Measurements from ENCODE around the gene PRMT3. TPM values are rescaled to one million over a fixed set of nuclear protein-coding genes. Genes with fewer than 3 reads are reported as not detected.

Gene PRMT3
- total and polyA plus RNA-seq, 2 of the 4 experiments (the other 2 are of a cell fraction) = 8.8 to 11.3 TPM

DNA sequence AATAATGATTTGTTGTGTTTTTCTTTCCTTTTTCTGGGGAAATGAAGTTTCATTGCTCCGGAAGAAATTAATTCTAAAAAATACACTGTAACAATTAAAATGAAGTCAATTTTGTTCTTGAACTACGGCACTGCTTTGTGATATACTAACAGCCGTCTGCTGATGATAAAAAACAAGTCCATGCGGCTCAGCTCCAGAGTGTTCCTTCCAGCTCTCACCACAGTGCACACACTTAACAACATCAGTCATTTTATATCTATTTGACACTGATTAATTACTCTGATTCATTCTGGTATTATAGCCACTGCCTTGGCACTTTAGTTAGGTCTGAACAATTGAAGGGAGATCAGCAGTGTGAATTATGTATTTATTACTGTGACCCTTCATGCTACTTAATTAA is 114.5 kb downstream of the PRMT3 start:
- no peak overlapping the region for H2BK5ac ChIP-seq (ENCODE audit: low read depth, low read length, poor library complexity, severe bottlenecking)
- H2AK5ac ChIP-seq (ENCODE audit: low read depth, low read length) = no peak overlapping the region
- H2AK9ac ChIP-seq (replicated peaks; ENCODE audit: low read depth, low read length, poor library complexity) = no peak overlapping the region
- no peak overlapping the region for H2BK15ac ChIP-seq (ENCODE audit: low read depth, low read length)
- no peaks in the 10 kb centered on the region for H3K9me1 ChIP-seq (ENCODE audit: insufficient read depth, low read length)
- POLR2A ChIA-PET (ENCODE audit: unreplicated experiment) = no interaction called here
- H3K9ac ChIP-seq (ENCODE audit: low read depth, low read length) = no peak overlapping the region
- H3K27me3 ChIP-seq (ENCODE audit: control insufficient read depth, insufficient read depth, low read length) = no peaks in the 10 kb centered on the region
- H3K18ac ChIP-seq (ENCODE audit: low read depth, low read length) = no peak overlapping the region
- no peak overlapping the region for H2AFZ ChIP-seq (replicated peaks; ENCODE audit: low read length, poor library complexity)
- dilution Hi-C loops (cut with HindIII; ENCODE audit: low sequenced_read_pairs, unreplicated experiment) = no loop called here
- H3K9me3 ChIP-seq (ENCODE audit: control insufficient read depth, insufficient read depth, low read length) = no peaks in the 10 kb centered on the region
- H3K4me1 ChIP-seq (ENCODE audit: control insufficient read depth, insufficient read depth, low read length) = no peaks in the 10 kb centered on the region
- CTCF ChIA-PET = interaction anchor here (1.2 kb wide), 2 partner anchors 10 to 12 kb away, joined by 3 read pairs; no protein-coding TSS in a partner anchor
- no peak overlapping the region for H3K4ac ChIP-seq (ENCODE audit: low read depth, low read length)
- H3K4me2 ChIP-seq (ENCODE audit: low read depth, low read length) = no peak overlapping the region
- in situ Hi-C loops (cut with MboI; ENCODE audit: low sequenced_read_pairs) = no loop called here
- no peak overlapping the region for H3K23ac ChIP-seq (ENCODE audit: low read depth, low read length)
- H3K4me3 ChIP-seq (ENCODE audit: insufficient read depth, low read depth, low read length) = no peak overlapping the region
- H4K91ac ChIP-seq (ENCODE audit: insufficient read depth, low read depth, low read length) = no peak overlapping the region
- no peak overlapping the region for H3K56ac ChIP-seq (ENCODE audit: extremely low read depth, insufficient read depth, low read length)
- H3K14ac ChIP-seq (replicated peaks; ENCODE audit: low read depth, low read length) = no peak overlapping the region
- 100% methylated on average over 1 of the region's 4 CpGs; no CpG with 5 or more reads in 1 of the 2 experiments for WGBS, 2 experiments (ENCODE audit: extremely low coverage in 2 of 2, insufficient read length in 1 of 2)
- H3K36me3 ChIP-seq (ENCODE audit: control insufficient read depth, insufficient read depth, low read length) = no peaks in the 10 kb centered on the region
- no TSS peak for BruUV-seq (replicated peaks)
- H4K5ac ChIP-seq (ENCODE audit: low read depth, low read length) = no peak overlapping the region
- no peaks in the 10 kb centered on the region for H3K79me1 ChIP-seq (ENCODE audit: low read depth in 1 of 2, low read length in 2 of 2)
- no peak overlapping the region for H2BK20ac ChIP-seq (ENCODE audit: low read depth, low read length)
- H2BK120ac ChIP-seq (ENCODE audit: low read depth, low read length) = no peak overlapping the region
- no peaks in the 10 kb centered on the region for H4K20me1 ChIP-seq (ENCODE audit: insufficient read depth, low read length)
- no peak overlapping the region for H4K8ac ChIP-seq (ENCODE audit: low read depth in 2 of 2, low read length in 2 of 2)
- H3K27ac ChIP-seq (ENCODE audit: insufficient read depth, low read length) = no peak overlapping the region
- intact Hi-C loops (cut with micrococcal nuclease) = no loop called here
- ATAC-seq (ENCODE audit: low read depth) = no peak
- DNase-seq = no peak
- TF ChIP-seq RFX5 (IDR thresholded peaks at IDR 0.05; ENCODE audit: low read depth, low read length) = no peak
- TF ChIP-seq SMC3 (IDR thresholded peaks at IDR 0.05; ENCODE audit: low read depth, low read length) = no peak
- no peak for TF ChIP-seq MAFK (IDR thresholded peaks at IDR 0.05; ENCODE audit: low read depth, low read length)
- TF ChIP-seq MAZ (IDR thresholded peaks at IDR 0.05; ENCODE audit: borderline replicate concordance, low read depth, low read length) = no peak
- TF ChIP-seq CEBPB (IDR thresholded peaks at IDR 0.05; ENCODE audit: low read depth, low read length) = no peak
- TF ChIP-seq, protein P1, sequence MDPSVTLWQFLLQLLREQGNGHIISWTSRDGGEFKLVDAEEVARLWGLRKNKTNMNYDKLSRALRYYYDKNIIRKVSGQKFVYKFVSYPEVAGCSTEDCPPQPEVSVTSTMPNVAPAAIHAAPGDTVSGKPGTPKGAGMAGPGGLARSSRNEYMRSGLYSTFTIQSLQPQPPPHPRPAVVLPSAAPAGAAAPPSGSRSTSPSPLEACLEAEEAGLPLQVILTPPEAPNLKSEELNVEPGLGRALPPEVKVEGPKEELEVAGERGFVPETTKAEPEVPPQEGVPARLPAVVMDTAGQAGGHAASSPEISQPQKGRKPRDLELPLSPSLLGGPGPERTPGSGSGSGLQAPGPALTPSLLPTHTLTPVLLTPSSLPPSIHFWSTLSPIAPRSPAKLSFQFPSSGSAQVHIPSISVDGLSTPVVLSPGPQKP (IDR thresholded peaks at IDR 0.05; ENCODE audit: borderline replicate concordance, low read depth, low read length) = no peak
